ENCODE results near the gene RAD50. TPM values are rescaled to one million over a fixed set of nuclear protein-coding genes. Genes with fewer than 3 reads are reported as not detected.

RAD50 gene
- polyA plus RNA-seq, 1 of the 3 experiments (the other 2 are of a cell fraction), result 20.0 TPM

- DNase-seq, result no peak
- H2AFZ ChIP-seq (ENCODE audit: low read depth), result no peak overlapping the region
- WGBS (ENCODE audit: low lambda C conversion rate), result 80% methylated on average over 1 of the region's 4 CpGs
These were observed 125.2 kb downstream of the RAD50 start for GRCh38 chr5:132681983-132682382.

GRCh38 chr5:132684491-132684890 is 127.7 kb downstream of the RAD50 start:
- no peak for DNase-seq
- H4K20me1 ChIP-seq (ENCODE audit: insufficient read depth), result no peaks in the 10 kb centered on the region
- no peaks in the 10 kb centered on the region for H3K36me3 ChIP-seq (replicated peaks in 1 of 2; ENCODE audit: control insufficient read depth in 1 of 2, insufficient read depth in 2 of 2, low read length in 1 of 2)
- POLR2A ChIA-PET, result no interaction called here
- H3K9me3 ChIP-seq, result no peaks in the 10 kb centered on the region
- H3F3A ChIP-seq (replicated peaks; ENCODE audit: insufficient read depth), result no peaks in the 10 kb centered on the region
- TF ChIP-seq RCOR1 (IDR thresholded peaks at IDR 0.05; ENCODE audit: low read length) (no peak), SIN3A (IDR thresholded peaks at IDR 0.05; ENCODE audit: borderline replicate concordance, low read depth, low read length) (no peak), TAF1 (IDR thresholded peaks at IDR 0.05; ENCODE audit: borderline replicate concordance, low read depth, low read length) (no peak), TCF12 (IDR thresholded peaks at IDR 0.05) (no peak), FOXJ3 (CRISPR knock-in tag; IDR thresholded peaks at IDR 0.05) (no peak), MEF2A (IDR thresholded peaks at IDR 0.05; ENCODE audit: borderline replicate concordance, low read depth) (no peak), FOSL2 (IDR thresholded peaks at IDR 0.05; ENCODE audit: borderline replicate concordance, low read depth) (no peak), NRF1 (IDR thresholded peaks at IDR 0.05; ENCODE audit: low read depth, low read length) (no peak), GABPA (IDR thresholded peaks at IDR 0.05; ENCODE audit: low read depth) (no peak), NFIC (IDR thresholded peaks at IDR 0.05; ENCODE audit: borderline replicate concordance) (no peak), CHD2 (IDR thresholded peaks at IDR 0.05; ENCODE audit: low read length, partially characterized antibody) (no peak)
- TF ChIP-seq, protein P1, sequence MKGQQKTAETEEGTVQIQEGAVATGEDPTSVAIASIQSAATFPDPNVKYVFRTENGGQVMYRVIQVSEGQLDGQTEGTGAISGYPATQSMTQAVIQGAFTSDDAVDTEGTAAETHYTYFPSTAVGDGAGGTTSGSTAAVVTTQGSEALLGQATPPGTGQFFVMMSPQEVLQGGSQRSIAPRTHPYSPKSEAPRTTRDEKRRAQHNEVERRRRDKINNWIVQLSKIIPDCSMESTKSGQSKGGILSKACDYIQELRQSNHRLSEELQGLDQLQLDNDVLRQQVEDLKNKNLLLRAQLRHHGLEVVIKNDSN (IDR thresholded peaks at IDR 0.05; ENCODE audit: borderline replicate concordance, low read depth), result no peak
- no peak overlapping the region for H3K4me3 ChIP-seq (ENCODE audit: low read depth in 2 of 2, low read length in 1 of 2)
- no peak overlapping the region for H2AFZ ChIP-seq (ENCODE audit: low read depth)
- H3K79me2 ChIP-seq (ENCODE audit: insufficient read depth), result no peaks in the 10 kb centered on the region
- no peaks in the 10 kb centered on the region for H3K9me2 ChIP-seq
- no peak overlapping the region for H3K4me2 ChIP-seq
- no peak overlapping the region for H3K9ac ChIP-seq
- H3K27me3 ChIP-seq (ENCODE audit: insufficient read depth), result no peaks in the 10 kb centered on the region
- H3K27ac ChIP-seq (ENCODE audit: low read depth in 2 of 2, low read length in 1 of 2), result no peak overlapping the region
- H3K4me1 ChIP-seq (ENCODE audit: control insufficient read depth in 1 of 2, insufficient read depth in 2 of 2, low read depth in 1 of 2, low read length in 1 of 2), result no peaks in the 10 kb centered on the region
- 91% methylated on average over 6 of the region's 6 CpGs for WGBS (ENCODE audit: low lambda C conversion rate)
- CTCF ChIA-PET, result interaction anchor here (1.5 kb wide), 1 partner anchor 158 kb away, joined by 5 read pairs; no protein-coding TSS in a partner anchor

More at GRCh38 chr5:132681983-132682382, 125.2 kb downstream of the RAD50 start:
- Histone ChIP-seq H3K36me3 (replicated peaks in 1 of 2; ENCODE audit: control insufficient read depth in 1 of 2, insufficient read depth in 2 of 2, low read length in 1 of 2) (no peaks in the 10 kb centered on the region), H3K4me3 (ENCODE audit: low read depth in 2 of 2, low read length in 1 of 2) (no peak overlapping the region), H3K27me3 (ENCODE audit: insufficient read depth) (no peaks in the 10 kb centered on the region), H3F3A (replicated peaks; ENCODE audit: insufficient read depth) (peaks cover 9% of the 10 kb centered on the region), H3K9ac (no peak overlapping the region), H3K9me3 (no peaks in the 10 kb centered on the region), H3K4me1 (ENCODE audit: control insufficient read depth in 1 of 2, insufficient read depth in 2 of 2, low read depth in 1 of 2, low read length in 1 of 2) (peaks cover 0 to 12% of the 10 kb centered on the region in 2 experiments; a peak in 2 of 4 replicates), H3K79me2 (ENCODE audit: insufficient read depth) (no peaks in the 10 kb centered on the region), H3K4me2 (no peak overlapping the region), H3K9me2 (no peaks in the 10 kb centered on the region), H3K27ac (ENCODE audit: low read depth in 2 of 2, low read length in 1 of 2) (no peak overlapping the region), H4K20me1 (ENCODE audit: insufficient read depth) (no peaks in the 10 kb centered on the region)
- TF ChIP-seq YY1 (IDR thresholded peaks at IDR 0.05; ENCODE audit: low read depth) (no peak), JUND (IDR thresholded peaks at IDR 0.05) (no peak), RXRA (IDR thresholded peaks at IDR 0.05; ENCODE audit: borderline replicate concordance, low read depth) (no peak), GATA2 (CRISPR knock-in tag; IDR thresholded peaks at IDR 0.05) (no peak), RFX5 (IDR thresholded peaks at IDR 0.05; ENCODE audit: low read length) (no peak)
- CTCF ChIA-PET, result interaction anchor here (0.8 to 1.2 kb wide), 2 partner anchors 155 to 181 kb away, joined by 3 read pairs; no protein-coding TSS in a partner anchor
- POLR2A ChIA-PET, result no interaction called here
